Smooth muscle cell of the umbilical artery (primary cell): Measurements from ENCODE around the gene HSPA1A. TPM values are rescaled to one million over a fixed set of nuclear protein-coding genes. Genes with fewer than 3 reads are reported as not detected.

Experiments used
- total RNA-seq: library from RNA; depleted of rRNA; stranded (reverse); fragments of >200 nt; gene quantifications from 2 replicates; pipeline ENCODE4 v1.2.3, GENCODE V29; 2014

Gene HSPA1A
- total RNA-seq, result 73.6 and 99.1 TPM in 2 replicates

DNA sequence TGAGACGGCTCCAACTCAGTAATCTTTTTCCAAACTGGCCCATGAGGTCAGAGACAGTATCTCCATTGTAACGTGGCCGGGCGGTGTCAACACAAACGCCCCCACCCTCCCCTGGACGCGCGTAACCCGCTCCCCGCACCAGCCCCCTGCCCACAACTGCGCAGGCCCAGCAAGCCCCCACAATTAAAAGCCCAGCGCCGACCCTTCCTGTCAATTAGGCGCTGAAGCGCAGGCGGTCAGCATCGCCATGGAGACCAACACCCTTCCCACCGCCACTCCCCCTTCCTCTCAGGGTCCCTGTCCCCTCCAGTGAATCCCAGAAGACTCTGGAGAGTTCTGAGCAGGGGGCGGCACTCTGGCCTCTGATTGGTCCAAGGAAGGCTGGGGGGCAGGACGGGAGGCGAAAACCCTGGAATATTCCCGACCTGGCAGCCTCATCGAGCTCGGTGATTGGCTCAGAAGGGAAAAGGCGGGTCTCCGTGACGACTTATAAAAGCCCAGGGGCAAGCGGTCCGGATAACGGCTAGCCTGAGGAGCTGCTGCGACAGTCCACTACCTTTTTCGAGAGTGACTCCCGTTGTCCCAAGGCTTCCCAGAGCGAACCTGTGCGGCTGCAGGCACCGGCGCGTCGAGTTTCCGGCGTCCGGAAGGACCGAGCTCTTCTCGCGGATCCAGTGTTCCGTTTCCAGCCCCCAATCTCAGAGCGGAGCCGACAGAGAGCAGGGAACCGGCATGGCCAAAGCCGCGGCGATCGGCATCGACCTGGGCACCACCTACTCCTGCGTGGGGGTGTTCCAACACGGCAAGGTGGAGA is at the start of gene HSPA1A, which contains the start of gene HSPA1L:
TSS of gene HSPA1A (plus strand) at position 519 of the 814 bp plus-strand sequence. CDS start at position 733, 214 bp downstream.
TSS of gene HSPA1L (minus strand) at position 259 of the 814 bp plus-strand sequence. CDS start 3,311 bp downstream, outside the sequence.

DNA sequence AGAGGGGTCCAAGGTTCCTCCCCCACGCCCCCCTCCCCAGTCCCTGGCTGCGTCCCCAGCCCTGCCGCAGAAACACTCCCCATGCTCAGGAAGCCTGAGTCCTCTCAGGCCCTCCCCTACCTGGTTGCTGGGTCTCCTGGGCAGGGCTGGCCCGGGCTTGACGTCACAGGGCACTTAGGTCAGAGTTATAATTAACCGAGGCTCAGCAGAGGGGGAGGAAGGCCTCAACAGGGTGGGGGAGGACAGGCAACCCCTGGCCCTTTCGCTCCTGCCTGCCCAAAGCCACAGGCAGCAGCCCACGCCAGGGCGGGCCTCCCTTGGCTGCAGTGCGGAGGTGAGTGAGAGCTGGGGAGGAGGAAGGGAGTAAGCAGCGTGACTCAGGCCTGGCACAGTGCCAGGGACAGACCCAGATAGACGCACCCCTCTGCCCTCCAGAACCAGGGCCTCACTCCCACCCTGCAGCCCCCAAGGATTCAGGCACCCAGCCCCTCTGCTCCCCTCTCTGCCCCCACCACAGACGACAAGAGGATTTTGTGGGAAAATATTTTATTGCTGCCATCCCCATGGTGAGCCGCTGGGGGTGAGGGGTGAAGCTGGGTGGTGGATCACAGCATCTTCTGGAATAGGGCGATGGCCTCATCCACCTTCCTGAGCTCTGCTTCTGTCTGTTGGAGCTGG is 38.2 kb upstream of the HSPA1A start, which contains the start of gene VWA7:
TSS of gene VWA7 (minus strand) at position 340 of the 678 bp plus-strand sequence. CDS start 549 bp downstream, outside the sequence.

DNA sequence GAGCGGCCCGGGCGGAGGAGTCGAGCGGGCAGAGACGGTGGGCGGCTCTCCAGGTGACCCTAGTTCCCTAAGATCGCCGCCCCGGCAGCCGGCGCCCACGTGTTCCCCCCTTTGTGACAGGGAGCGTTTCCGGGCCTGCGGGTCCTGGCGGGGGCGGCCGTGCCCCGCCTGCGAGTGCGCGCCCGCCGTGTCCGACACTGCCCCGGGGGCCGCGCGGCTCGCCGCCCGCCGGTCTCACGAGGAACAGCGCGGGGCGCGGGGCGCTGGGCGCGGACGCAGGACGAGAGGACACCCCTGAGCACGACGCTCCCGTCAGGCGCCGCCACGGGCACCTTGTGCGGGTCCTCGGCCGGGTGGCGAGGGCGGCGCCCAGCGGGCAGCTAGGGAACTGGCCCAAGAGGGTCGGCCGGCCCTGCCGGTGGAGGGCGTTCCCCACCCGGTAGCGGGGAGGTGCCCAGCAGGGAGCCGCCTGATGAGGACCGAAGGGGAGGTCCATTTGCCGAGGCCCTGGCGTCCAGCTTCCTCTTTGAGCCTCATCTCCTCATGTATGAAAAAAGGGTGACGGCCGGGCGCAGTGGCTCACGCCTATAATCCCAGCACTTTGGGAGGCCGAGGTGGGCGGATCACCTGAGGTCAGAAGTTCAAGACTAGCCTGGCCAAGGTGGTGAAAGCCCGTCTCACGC is 19.6 kb upstream of the HSPA1A start, which contains the start of gene VARS1:
TSS of gene VARS1 (minus strand) at position 137 of the 683 bp plus-strand sequence. CDS start 535 bp downstream, outside the sequence.

DNA sequence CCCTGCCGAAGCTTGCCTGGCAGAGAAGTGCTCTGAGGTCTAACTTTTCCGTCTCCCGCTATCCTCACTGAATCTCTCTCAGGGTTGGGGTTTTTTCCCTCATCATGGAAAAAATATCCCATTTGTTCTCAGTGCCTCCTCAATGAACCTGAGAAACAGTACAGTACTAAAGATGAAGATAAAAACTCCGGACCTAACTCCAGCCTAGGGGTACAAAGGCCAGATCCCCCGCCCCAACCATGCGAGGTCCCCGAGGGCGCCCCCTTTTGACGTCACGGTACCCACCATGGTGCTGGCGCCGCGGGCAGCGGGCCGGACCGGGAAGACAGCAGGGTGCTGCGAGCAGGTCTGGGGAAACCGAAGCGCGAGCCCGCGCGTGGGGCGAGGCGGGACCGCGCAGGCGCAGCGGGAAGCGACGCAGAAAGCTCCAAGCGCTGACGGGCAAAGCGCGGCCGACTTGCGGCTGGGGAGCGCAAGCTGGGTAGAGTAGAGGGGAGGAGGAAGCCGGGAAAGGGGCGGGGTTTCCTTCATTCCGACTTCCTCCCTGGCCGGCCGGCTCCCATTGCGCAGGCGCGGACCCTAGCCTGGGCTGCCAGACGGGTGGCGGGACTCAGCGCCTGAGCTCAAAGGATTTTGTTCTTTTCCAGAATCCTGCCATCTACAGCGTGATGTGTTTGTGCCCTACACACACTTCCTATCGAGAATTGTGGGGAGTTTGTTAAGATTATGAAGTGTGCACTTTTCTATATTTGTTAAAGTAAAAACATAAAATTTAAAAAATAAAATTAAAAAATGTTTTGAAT is 8.7 kb upstream of the HSPA1A start, which contains the start of gene LSM2:
TSS of gene LSM2 (minus strand) at position 497 of the 803 bp plus-strand sequence. CDS start at position 288, 209 bp downstream.

DNA sequence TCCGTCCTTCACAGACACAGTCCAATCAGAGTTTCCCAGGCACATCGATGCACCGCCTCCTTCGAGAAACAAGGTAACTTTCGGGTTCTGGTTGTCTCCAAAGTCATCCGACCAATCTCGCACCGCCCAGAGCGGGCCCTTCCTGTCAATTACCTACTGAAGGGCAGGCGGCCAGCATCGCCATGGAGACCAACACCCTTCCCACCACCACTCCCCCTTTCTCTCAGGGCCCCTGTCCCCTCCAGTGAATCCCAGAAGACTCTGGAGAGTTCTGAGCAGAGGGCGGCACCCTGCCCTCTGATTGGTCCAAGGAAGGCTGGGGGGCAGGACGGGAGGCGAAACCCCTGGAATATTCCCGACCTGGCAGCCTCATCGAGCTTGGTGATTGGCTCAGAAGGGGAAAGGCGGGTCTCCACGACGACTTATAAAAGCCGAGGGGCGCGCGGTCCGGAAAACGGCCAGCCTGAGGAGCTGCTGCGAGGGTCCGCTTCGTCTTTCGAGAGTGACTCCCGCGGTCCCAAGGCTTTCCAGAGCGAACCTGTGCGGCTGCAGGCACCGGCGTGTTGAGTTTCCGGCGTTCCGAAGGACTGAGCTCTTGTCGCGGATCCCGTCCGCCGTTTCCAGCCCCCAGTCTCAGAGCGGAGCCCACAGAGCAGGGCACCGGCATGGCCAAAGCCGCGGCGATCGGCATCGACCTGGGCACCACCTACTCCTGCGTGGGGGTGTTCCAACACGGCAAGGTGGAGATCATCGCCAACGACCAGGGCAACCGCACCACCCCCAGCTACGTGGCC is 12.1 kb downstream of the HSPA1A start, which contains the start of gene HSPA1B:
TSS of gene HSPA1B (plus strand) at position 453 of the 794 bp plus-strand sequence. CDS start at position 666, 213 bp downstream.

DNA sequence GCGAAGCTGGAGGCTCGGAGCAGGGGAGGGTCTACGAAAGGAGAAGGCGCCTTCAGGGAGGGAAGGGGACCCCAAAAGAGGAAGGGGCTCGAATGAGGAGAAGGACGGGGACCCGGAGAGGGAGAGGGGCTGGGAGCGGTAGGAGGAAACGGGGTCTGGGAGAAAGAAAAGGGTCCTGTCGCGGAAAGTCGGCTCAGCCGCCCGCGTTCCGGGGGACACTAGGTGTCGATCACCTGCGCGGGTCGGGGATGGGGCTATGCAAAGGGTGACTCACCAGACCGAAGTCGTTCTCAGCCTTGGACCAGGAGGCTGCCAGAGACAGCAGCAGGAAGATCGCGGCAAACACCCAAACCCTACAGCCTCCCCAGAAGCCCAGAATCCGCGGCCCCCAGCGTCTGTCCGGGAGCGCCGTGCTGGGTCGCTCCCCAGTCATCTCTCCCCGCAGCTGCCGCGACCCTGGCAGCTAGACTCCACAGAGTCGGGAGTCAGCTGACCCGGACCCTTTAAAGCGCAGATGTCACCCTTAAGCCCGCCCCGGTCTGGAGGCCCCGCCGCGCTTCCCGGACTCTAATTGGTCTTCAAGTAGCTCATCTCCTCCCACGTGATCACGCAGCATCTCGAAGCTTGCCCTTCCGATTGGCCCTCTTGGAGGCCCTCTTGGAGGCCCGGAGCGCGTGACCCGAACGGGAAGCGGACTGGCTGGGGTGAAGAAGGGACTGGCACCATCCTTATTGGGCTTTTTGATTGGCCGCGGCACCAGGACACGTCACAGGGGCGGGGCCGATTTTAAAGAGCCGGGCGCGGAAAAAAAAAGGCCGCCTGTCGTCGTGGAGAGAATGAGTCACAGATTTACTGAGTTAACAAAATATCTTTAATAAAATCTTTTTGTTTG is 47.2 kb downstream of the HSPA1A start, which contains the start of gene NEU1:
TSS of gene NEU1 (minus strand) at position 478 of the 892 bp plus-strand sequence. CDS start at position 433, 45 bp downstream.

Other genes with a start within 250 kb of the HSPA1A start
- not detected in 2 replicates for gene LTA, start 243.3 kb upstream of the HSPA1A start, total RNA-seq
- gene TNF, start 240.0 kb upstream of the HSPA1A start, total RNA-seq, result under 0.01 TPM in 1 of 2 replicates, not detected in the other
- not detected in 2 replicates for gene LTB, start 233.1 kb upstream of the HSPA1A start, total RNA-seq
- gene LST1, start 229.3 kb upstream of the HSPA1A start, total RNA-seq, result not detected in 2 replicates
- not detected in 2 replicates for gene NCR3, start 222.5 kb upstream of the HSPA1A start, total RNA-seq
- not detected in 2 replicates for gene AIF1, start 200.3 kb upstream of the HSPA1A start, total RNA-seq
- gene PRRC2A, start 194.8 kb upstream of the HSPA1A start, total RNA-seq, result 29.1 and 76.5 TPM in 2 replicates
- gene BAG6, start 162.9 kb upstream of the HSPA1A start, total RNA-seq, result 116 and 226 TPM in 2 replicates
- 0.60 and 0.89 TPM in 2 replicates for gene APOM, start 159.6 kb upstream of the HSPA1A start, total RNA-seq
- 16.6 and 22.0 TPM in 2 replicates for gene C6orf47, start 154.8 kb upstream of the HSPA1A start, total RNA-seq
- 10.1 and 10.3 TPM in 2 replicates for gene GPANK1, start 150.5 kb upstream of the HSPA1A start, total RNA-seq
- 73.6 and 90.3 TPM in 2 replicates for gene CSNK2B, start 149.5 kb upstream of the HSPA1A start, total RNA-seq
- gene LY6G5B, start 145.6 kb upstream of the HSPA1A start, total RNA-seq, result 2.9 and 3.0 TPM in 2 replicates
- gene LY6G5C, start 134.5 kb upstream of the HSPA1A start, total RNA-seq, result 0.51 and 0.59 TPM in 2 replicates
- gene ABHD16A, start 112.2 kb upstream of the HSPA1A start, total RNA-seq, result 38.6 and 56.1 TPM in 2 replicates
- gene LY6G6F, start 108.7 kb upstream of the HSPA1A start, total RNA-seq, result not detected in 2 replicates
- gene LY6G6D, start 100.2 kb upstream of the HSPA1A start, total RNA-seq, result not detected in 2 replicates
- gene LY6G6C, start 93.8 kb upstream of the HSPA1A start, total RNA-seq, result not detected in 2 replicates
- not detected in 2 replicates for gene MPIG6B, start 92.2 kb upstream of the HSPA1A start, total RNA-seq
- gene DDAH2, start 86.2 kb upstream of the HSPA1A start, total RNA-seq, result 54.9 and 59.1 TPM in 2 replicates
- gene CLIC1, start 79.0 kb upstream of the HSPA1A start, total RNA-seq, result 514 and 620 TPM in 2 replicates
- gene MSH5, start 75.5 kb upstream of the HSPA1A start, total RNA-seq, result 3.6 and 10.9 TPM in 2 replicates
- 1.2 TPM in 2 replicates for gene SAPCD1, start 52.9 kb upstream of the HSPA1A start, total RNA-seq
- 0.09 TPM in 1 of 2 replicates, not detected in the other for gene VWA7, start 38.2 kb upstream of the HSPA1A start, total RNA-seq
- gene VARS1, start 19.8 kb upstream of the HSPA1A start, total RNA-seq, result 67.4 and 123 TPM in 2 replicates
- 17.2 and 18.4 TPM in 2 replicates for gene LSM2, start 8.6 kb upstream of the HSPA1A start, total RNA-seq
- 1.2 and 2.1 TPM in 2 replicates for gene HSPA1L, start 260 bp upstream of the HSPA1A start, total RNA-seq
- 84.9 and 117 TPM in 2 replicates for gene HSPA1B, start 12.2 kb downstream of the HSPA1A start, total RNA-seq
- 72.0 and 133 TPM in 2 replicates for gene NEU1, start 47.3 kb downstream of the HSPA1A start, total RNA-seq
- 0.05 and 0.30 TPM in 2 replicates for gene SLC44A4, start 63.5 kb downstream of the HSPA1A start, total RNA-seq
- gene EHMT2, start 82.2 kb downstream of the HSPA1A start, total RNA-seq, result 51.1 and 57.6 TPM in 2 replicates
- gene ZBTB12, start 86.5 kb downstream of the HSPA1A start, total RNA-seq, result 3.6 and 4.7 TPM in 2 replicates
- gene C2, start 112.2 kb downstream of the HSPA1A start, total RNA-seq, result 0.42 and 0.89 TPM in 2 replicates
- gene CFB, start 130.6 kb downstream of the HSPA1A start, total RNA-seq, result 4.1 and 28.8 TPM in 2 replicates
- gene NELFE, start 143.4 kb downstream of the HSPA1A start, total RNA-seq, result 89.1 and 109 TPM in 2 replicates
- gene SKIC2, start 143.6 kb downstream of the HSPA1A start, total RNA-seq, result 60.3 and 63.7 TPM in 2 replicates
- gene DXO, start 156.6 kb downstream of the HSPA1A start, total RNA-seq, result 11.0 and 11.3 TPM in 2 replicates
- gene C4A, start 166.5 kb downstream of the HSPA1A start, total RNA-seq, result 4.2 and 4.3 TPM in 2 replicates
- gene C4B, start 199.3 kb downstream of the HSPA1A start, total RNA-seq, result 2.1 and 3.9 TPM in 2 replicates
- gene CYP21A2, start 222.9 kb downstream of the HSPA1A start, total RNA-seq, result 0.14 TPM in 1 of 2 replicates, not detected in the other